Fibroblast of lung (primary cell): Measurements from ENCODE around the gene JAG2. TPM values are rescaled to one million over a fixed set of nuclear protein-coding genes. Genes with fewer than 3 reads are reported as not detected.

Experiments used
- DNase-seq, 2 donors: peaks; one replicate each; pipeline versions ENCODE4 v3.0.0 to v3.0.0-alpha.2; 2010; ENCODE audit warnings: low read depth in 2 of 2
- H2AFZ ChIP-seq: 2 replicates; pipeline ENCODE4 v1.5.1; 2012; ENCODE audit warnings: low read length, control low read depth, inconsistent platforms
- H3K27ac ChIP-seq: 2 replicates; pipeline ENCODE4 v1.5.1; 2011; ENCODE audit warnings: low read length, control low read depth; ENCODE audit not compliant: insufficient read depth
- H3K27me3 ChIP-seq: 2 replicates; pipeline ENCODE4 v1.5.1; 2011; ENCODE audit warnings: mild to moderate bottlenecking, low read length; ENCODE audit not compliant: control insufficient read depth, insufficient read depth
- H3K36me3 ChIP-seq: 2 replicates; pipeline ENCODE4 v1.5.1; 2011; ENCODE audit warnings: low read length; ENCODE audit not compliant: control insufficient read depth, insufficient read depth
- H3K4me1 ChIP-seq: 2 replicates; pipeline ENCODE4 v1.5.1; 2011; ENCODE audit warnings: low read length; ENCODE audit not compliant: control insufficient read depth, insufficient read depth; ENCODE audit errors: extremely low read depth
- H3K4me2 ChIP-seq: 2 replicates; pipeline ENCODE4 v1.5.1; 2011; ENCODE audit warnings: low read length, control low read depth; ENCODE audit not compliant: insufficient read depth; ENCODE audit errors: extremely low read depth
- H3K4me3 ChIP-seq, 4 experiments: fragments of 200-600 bp in 1 of 4; sonication (generic) in 1 of 4; replicated peaks in 1 of 4; 2 replicates each; pipeline ENCODE4 v1.5.1; 2011 to 2016; ENCODE audit warnings: low read length in 4 of 4, low read depth in 3 of 4, mild to moderate bottlenecking in 3 of 4, control low read depth in 2 of 4, inconsistent platforms in 1 of 4, mixed read lengths in 1 of 4; ENCODE audit not compliant: insufficient read depth in 1 of 4; ENCODE audit errors: control extremely low read depth in 1 of 4
- H3K79me2 ChIP-seq: 2 replicates; pipeline ENCODE4 v1.5.1; 2012; ENCODE audit warnings: mild to moderate bottlenecking, low read length, inconsistent platforms; ENCODE audit not compliant: control insufficient read depth, insufficient read depth
- H3K9ac ChIP-seq: 2 replicates; pipeline ENCODE4 v1.5.1; 2011; ENCODE audit warnings: mild to moderate bottlenecking, low read length, control low read depth; ENCODE audit not compliant: insufficient read depth
- H3K9me3 ChIP-seq: 2 replicates; pipeline ENCODE4 v1.5.1; 2012; ENCODE audit warnings: low read depth, low read length; ENCODE audit not compliant: control insufficient read depth, insufficient read depth
- H4K20me1 ChIP-seq: 2 replicates; pipeline ENCODE4 v1.5.1; 2011; ENCODE audit warnings: low read length; ENCODE audit not compliant: control insufficient read depth, insufficient read depth; ENCODE audit errors: extremely low read depth
- CTCF ChIP-seq, 2 donors: IDR thresholded peaks in 1 of 2; conservative IDR thresholded peaks in 1 of 2; 1 replicate in 1 of 2; 2 replicates in 1 of 2; pipeline ENCODE4 v1.5.1; 2011 to 2012; ENCODE audit warnings: low read length in 2 of 2, control low read depth in 1 of 2, inconsistent platforms in 1 of 2, low read depth in 1 of 2, mild to moderate bottlenecking in 1 of 2
- EZH2 ChIP-seq: IDR thresholded peaks from 2 replicates; pipeline ENCODE4 v1.5.1; 2012; ENCODE audit warnings: low read length, control low read depth, mild to moderate bottlenecking; ENCODE audit errors: missing control alignments
- polyA plus RNA-seq, 2 donors: library from polyadenylated mRNA; depleted of rRNA in 1 of 2; stranded (reverse) in 1 of 2; unstranded in 1 of 2; fragments of >200 nt; gene quantifications; 2 replicates each; pipeline ENCODE4 v1.2.1, GENCODE V29; 2011 to 2012; ENCODE audit warnings: missing spikeins in 1 of 2
- total RNA-seq: library from RNA; depleted of rRNA; stranded (reverse); fragments of >200 nt; gene quantifications from 2 replicates; pipeline ENCODE4 v1.2.1, GENCODE V29; 2014

The JAG2 gene
- total and polyA plus RNA-seq, 2 donors (not counting 1 experiment from before 2014, with no cell fraction given), result 0.51 to 1.8 TPM

DNA sequence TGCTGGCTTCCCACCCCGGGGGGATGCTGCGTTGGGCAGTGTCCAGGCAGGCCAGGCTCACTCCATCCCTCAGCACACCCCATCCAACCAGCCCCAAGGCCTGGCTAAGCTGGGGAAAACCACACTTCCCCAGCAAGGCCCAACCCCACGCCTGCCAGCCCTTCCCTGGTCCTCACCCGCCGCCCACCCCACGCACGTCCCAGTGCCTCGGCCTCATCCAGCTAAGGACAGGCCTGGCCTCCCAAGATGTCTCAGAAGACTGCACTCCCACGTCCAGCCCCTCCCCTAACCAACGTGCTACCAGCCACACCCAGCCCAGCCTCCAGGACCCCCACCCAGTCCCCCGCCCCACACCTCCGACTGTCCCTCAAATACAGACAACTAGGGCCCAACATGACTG is 9.8 kb downstream of the JAG2 start:
- no peak overlapping the region for H2AFZ ChIP-seq
- H3K9ac ChIP-seq, result no peak overlapping the region
- no peak for DNase-seq
- H3K27me3 ChIP-seq, result no peaks in the 10 kb centered on the region
- no peaks in the 10 kb centered on the region for H4K20me1 ChIP-seq
- TF ChIP-seq CTCF (conservative IDR thresholded peaks at IDR 0.05 in 1 of 2, IDR thresholded peaks at IDR 0.05 in 1 of 2; ENCODE audit: low read depth in 1 of 2, low read length in 2 of 2) (no peak), EZH2 (no peak)
- H3K4me1 ChIP-seq, result no peaks in the 10 kb centered on the region
- H3K4me2 ChIP-seq, result no peak overlapping the region
- H3K4me3 ChIP-seq, result no peak overlapping the region
- no peaks in the 10 kb centered on the region for H3K36me3 ChIP-seq
- H3K9me3 ChIP-seq, result no peaks in the 10 kb centered on the region
- no peak overlapping the region for H3K27ac ChIP-seq
- no peaks in the 10 kb centered on the region for H3K79me2 ChIP-seq

DNA sequence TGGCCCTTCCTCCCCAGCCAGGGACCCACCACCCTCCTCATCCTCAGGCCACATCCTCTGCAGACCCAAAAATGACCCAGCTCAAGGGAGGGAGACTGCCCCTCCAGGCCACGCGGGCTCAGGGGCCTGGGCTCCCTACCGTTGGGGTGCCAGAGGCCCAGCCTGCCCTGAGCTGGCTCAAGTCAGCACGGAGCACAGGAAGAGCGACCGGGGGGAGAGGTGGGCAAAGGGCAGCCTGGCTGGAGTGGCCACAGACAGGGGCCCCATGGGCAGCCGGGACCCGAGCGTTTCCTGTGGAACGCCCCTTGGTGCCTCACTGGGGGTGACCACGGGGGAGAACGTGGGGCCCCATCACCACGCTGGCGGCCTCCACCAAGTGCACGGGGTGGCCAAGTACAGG is 10.7 kb downstream of the JAG2 start:
- H3K36me3 ChIP-seq, result no peaks in the 10 kb centered on the region
- H3K4me2 ChIP-seq, result no peak overlapping the region
- H3K9ac ChIP-seq, result no peak overlapping the region
- no peak overlapping the region for H3K27ac ChIP-seq
- H3K9me3 ChIP-seq, result no peaks in the 10 kb centered on the region
- no peaks in the 10 kb centered on the region for H3K79me2 ChIP-seq
- no peaks in the 10 kb centered on the region for H3K4me1 ChIP-seq
- H3K4me3 ChIP-seq, result no peak overlapping the region
- no peaks in the 10 kb centered on the region for H4K20me1 ChIP-seq
- TF ChIP-seq CTCF (conservative IDR thresholded peaks at IDR 0.05 in 1 of 2, IDR thresholded peaks at IDR 0.05 in 1 of 2; ENCODE audit: low read depth in 1 of 2, low read length in 2 of 2) (no peak), EZH2 (no peak)
- no peaks in the 10 kb centered on the region for H3K27me3 ChIP-seq
- no peak overlapping the region for H2AFZ ChIP-seq
- DNase-seq, result no peak

DNA sequence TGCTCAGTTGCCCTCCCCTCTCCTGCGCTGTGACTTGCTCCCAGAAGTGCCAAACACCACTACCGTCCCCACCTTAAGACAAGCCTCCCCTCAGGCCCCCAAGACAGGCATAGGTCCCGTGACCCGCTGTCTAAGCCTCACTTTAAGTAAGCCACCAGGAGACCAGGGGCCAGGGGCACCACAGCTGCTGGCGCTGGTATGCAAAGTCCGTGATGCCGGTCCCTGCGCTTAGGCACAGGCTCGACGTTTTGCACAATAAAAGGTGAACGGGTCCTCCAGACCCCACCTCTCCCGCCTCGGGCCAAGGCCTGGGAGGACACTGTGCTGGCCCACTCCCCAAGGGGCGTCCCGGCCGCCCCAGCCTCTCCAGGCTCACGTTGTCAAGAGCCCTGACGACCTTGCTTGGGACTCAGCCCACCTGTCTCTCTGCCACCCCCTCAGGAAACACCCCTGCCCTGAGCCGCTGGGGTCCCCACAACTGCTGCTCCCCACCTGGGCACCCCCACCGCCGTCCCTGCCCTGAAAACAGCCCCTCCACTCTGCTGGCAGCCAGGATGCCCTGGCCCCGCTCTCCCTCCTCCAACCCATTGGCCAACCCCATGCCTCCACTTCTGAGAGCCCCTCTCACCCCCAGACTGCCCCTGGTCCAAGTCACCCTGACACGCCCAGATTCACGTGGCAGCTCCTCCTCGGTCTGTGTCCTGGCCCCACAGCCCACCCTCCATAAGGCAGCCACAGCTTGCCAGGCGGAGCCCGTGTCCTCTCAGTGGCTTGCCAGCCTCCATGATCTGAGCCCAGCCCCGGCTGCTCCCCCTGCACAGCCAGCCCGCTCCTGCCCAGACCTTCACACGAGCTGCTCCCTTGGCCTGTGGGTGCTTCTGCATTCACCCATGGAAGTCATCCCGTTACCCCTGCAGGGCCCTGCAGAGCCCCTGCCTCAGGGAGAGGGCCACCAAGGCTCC is 11.9 kb downstream of the JAG2 start:
- Histone ChIP-seq H3K9ac (no peak overlapping the region), H3K4me3 (no peak overlapping the region), H3K27ac (no peak overlapping the region), H3K79me2 (no peaks in the 10 kb centered on the region), H3K9me3 (no peaks in the 10 kb centered on the region), H4K20me1 (no peaks in the 10 kb centered on the region), H3K4me2 (no peak overlapping the region), H2AFZ (no peak overlapping the region), H3K27me3 (no peaks in the 10 kb centered on the region), H3K4me1 (no peaks in the 10 kb centered on the region), H3K36me3 (no peaks in the 10 kb centered on the region)
- no peak for TF ChIP-seq CTCF (conservative IDR thresholded peaks at IDR 0.05 in 1 of 2, IDR thresholded peaks at IDR 0.05 in 1 of 2; ENCODE audit: low read depth in 1 of 2, low read length in 2 of 2)
- no peak for TF ChIP-seq EZH2
- DNase-seq, result no peak
